SJSA1 (cell line): ENCODE data around the gene TTLL9. TPM values are rescaled to one million over a fixed set of nuclear protein-coding genes. Genes with fewer than 3 reads are reported as not detected.
"Not testable (repeated sequence)": the region's sequence is repeated elsewhere in the genome, so short reads cannot be mapped to it uniquely, and the experiment has no call there.

Experiments used
- DNase-seq, 2 experiments: peaks; one replicate each; pipeline ENCODE4 v3.0.0-alpha.2; 2015 to 2020; ENCODE audit warnings: low spot score in 2 of 2, low read depth in 1 of 2
- H3K27ac ChIP-seq: fragments of 250-450 bp; sonication (Bioruptor Pico); 2 replicates; pipeline ENCODE4 v1.5.1; 2020; ENCODE audit warnings: mild to moderate bottlenecking, moderate library complexity
- H3K27me3 ChIP-seq: fragments of 250-450 bp; sonication (Bioruptor Pico); replicated peaks from 2 replicates; pipeline ENCODE4 v1.5.1; 2020; ENCODE audit warnings: mild to moderate bottlenecking, moderate library complexity
- H3K36me3 ChIP-seq: fragments of 250-450 bp; sonication (Bioruptor Pico); 2 replicates; pipeline ENCODE4 v1.5.1; 2020; ENCODE audit warnings: mild to moderate bottlenecking
- H3K4me1 ChIP-seq: fragments of 250-450 bp; sonication (Bioruptor Pico); replicated peaks from 2 replicates; pipeline ENCODE4 v1.6.1; 2021; ENCODE audit warnings: mild to moderate bottlenecking
- H3K4me3 ChIP-seq: fragments of 250-450 bp; sonication (Bioruptor Pico); 2 replicates; pipeline ENCODE4 v1.5.1; 2020; ENCODE audit warnings: mild to moderate bottlenecking
- H3K9me3 ChIP-seq: fragments of 250-450 bp; sonication (Bioruptor Pico); replicated peaks from 2 replicates; pipeline ENCODE4 v1.5.1; 2020; ENCODE audit warnings: mild to moderate bottlenecking
- total RNA-seq: library from RNA; depleted of rRNA; stranded (reverse); fragments of >200 nt; shearing (Covaris generic); gene quantifications from 2 replicates; pipeline ENCODE4 v1.2.3, GENCODE V29; 2014; rRNA removed

TTLL9 gene, protein sequence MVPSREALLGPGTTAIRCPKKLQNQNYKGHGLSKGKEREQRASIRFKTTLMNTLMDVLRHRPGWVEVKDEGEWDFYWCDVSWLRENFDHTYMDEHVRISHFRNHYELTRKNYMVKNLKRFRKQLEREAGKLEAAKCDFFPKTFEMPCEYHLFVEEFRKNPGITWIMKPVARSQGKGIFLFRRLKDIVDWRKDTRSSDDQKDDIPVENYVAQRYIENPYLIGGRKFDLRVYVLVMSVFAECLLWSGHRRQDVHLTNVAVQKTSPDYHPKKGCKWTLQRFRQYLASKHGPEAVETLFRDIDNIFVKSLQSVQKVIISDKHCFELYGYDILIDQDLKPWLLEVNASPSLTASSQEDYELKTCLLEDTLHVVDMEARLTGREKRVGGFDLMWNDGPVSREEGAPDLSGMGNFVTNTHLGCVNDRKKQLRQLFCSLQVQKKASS
- not detected in 2 replicates for total RNA-seq

DNA sequence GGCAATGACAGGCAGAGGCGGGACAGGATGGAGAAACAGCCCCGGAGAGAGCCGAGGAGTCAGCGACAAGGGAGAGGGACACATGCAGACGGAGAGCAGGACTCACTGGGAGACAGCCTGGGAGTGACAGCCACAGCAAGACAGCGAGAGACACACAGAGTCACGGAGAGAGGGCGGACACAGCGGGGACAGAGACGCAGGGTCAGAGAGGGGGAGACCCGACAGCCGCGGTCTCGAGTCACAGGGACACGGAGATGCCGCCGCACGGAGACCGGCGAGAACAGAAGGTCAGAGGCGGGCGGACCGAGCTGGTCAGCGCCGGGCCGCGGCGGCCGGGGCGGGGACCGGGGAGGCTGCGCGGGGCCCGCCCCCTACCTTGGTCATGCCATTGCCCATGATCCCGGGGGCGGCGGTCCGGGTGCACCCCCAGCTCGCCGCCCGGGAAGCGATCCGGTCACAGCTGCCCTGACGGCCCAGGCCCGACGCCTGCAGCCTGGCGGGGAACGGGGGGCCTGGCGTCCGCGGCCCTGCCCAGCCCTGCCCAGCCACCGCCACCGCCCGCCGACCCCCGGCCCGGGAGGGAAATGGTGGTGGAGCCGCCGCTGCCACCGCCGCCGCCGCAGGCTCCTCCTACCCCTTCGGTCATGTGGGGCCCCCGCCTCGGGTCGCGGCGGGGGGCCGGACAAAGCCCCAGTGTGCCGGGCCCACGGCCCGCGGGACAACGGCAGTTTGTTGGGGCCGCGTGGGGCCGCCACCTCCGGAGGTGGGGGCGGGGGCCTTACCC, at the start of gene TTLL9, which contains the start of gene DUSP15:
Gene TTLL9 (plus strand): TSS at position 693 of the 784 bp plus-strand sequence. CDS start 493 bp downstream, outside the sequence.
Gene DUSP15 (minus strand): TSS at position 586 of the 784 bp plus-strand sequence. CDS start 190 bp downstream, at position 396.
- peak; percentile 36 to 47 for DNase-seq
- Histone ChIP-seq H3K27me3 (peaks cover 32% of the 10 kb centered on the region), H3K36me3 (no peaks in the 10 kb centered on the region), H3K27ac (no peak within 1 kb of the TSS), H3K4me3 (peak within 1 kb of the TSS; percentile 54), H3K9me3 (no peaks in the 10 kb centered on the region), H3K4me1 (peaks cover 15% of the 10 kb centered on the region)

DNA sequence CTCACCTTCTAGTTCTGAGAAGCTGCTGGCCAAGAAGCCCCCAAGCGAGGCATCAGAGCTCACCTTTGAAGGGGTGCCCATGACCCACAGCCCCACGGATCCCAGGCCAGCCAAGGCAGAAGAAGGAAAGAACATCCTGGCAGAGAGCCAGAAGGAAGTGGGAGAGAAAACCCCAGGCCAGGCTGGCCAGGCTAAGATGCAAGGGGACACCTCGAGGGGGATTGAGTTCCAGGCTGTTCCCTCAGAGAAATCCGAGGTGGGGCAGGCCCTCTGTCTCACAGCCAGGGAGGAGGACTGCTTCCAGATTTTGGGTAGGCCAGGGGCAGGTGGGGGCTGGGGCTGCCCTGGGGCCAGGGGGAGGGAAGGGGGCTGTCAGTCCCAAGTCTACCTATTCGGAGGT, 49.0 kb upstream of the TTLL9 start:
- no peaks in the 10 kb centered on the region for H3K9me3 ChIP-seq
- H3K4me3 ChIP-seq: no peak overlapping the region
- no peaks in the 10 kb centered on the region for H3K27me3 ChIP-seq
- no peak overlapping the region for H3K27ac ChIP-seq
- H3K4me1 ChIP-seq: peaks cover 28% of the 10 kb centered on the region
- DNase-seq: no peak
- H3K36me3 ChIP-seq: no peaks in the 10 kb centered on the region

DNA sequence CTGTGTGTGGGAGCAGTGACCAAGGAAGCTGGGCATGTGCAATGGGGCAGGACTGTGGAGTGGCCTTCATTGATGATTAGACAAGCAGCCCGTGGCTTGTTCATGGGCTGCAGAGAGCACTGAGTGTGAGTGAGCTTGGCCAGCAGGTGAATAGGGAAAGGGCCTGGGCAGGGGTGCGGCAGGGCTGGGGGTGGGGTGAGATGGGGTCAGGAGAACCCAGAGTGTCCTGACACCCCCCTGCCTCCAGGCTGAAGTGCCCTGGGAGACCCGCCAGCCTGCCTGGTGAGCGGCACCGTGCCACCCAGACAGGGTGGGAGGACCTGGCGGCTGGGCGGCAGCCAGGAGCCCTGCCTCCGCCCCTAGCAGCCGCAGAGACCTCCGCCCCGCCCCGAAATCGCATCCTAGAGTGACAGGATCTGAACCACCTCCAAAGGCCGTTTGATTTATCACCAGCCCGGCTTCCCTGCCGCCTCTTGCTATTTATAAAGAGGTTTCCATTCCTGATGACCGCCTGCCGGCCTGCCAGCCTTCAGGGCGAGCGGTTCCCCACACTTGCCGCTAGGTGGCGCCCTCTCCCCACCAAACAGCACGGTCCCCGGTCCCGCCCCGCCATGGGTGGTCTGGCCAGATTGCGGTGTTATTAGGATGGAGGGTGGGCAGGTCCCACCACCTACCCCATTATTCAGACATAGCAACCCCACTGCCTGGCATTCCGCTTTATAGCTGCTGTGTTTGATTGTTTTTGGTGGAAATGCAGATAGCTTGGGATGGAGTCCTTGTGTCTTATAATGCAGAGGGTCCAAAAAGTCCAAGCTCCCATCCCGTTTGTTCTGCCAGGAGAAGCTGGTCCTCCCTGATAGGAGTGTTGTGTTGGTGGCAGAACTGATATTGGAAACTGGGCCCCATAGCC, 47.8 kb upstream of the TTLL9 start:
- Histone ChIP-seq H3K27ac (no peak overlapping the region), H3K36me3 (no peaks in the 10 kb centered on the region), H3K4me1 (peaks cover 28% of the 10 kb centered on the region), H3K4me3 (no peak overlapping the region), H3K27me3 (no peaks in the 10 kb centered on the region), H3K9me3 (no peaks in the 10 kb centered on the region)
- DNase-seq: peak; percentile 85 to 86

DNA sequence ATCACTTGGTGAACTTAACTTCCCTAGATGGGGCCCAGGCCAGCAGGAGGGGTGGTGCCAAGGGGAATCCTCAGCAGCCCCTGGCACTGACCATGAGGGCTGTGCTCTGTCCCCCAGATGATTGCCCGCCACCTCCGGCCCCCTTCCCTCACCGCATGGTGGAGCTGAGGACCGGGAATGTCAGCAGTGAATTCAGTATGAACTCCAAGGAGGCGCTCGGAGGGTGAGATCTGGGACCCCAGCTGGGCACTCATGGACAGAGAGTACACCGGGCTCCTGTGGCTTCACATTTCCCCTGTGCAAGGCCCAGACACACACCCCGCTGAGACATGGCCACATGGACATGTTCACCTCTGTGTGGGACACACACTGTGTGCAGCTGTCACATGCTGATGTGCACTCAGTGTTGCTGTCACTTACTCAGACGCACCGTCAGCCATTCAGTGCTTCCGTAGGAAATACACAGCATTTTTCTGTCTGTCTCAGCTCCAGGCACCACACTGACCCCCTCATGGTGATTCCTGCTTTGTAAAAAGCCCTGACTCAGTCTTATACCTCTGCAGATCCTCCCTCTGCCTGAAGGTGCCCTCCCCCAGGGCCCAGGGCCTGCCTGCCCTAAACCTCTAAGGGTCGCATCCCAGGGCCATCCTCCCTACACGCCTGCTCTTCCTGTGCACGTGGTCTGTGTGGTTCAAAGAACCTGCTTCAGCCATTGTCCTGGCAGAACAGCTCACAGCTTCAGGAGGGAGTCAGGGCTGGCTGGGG, 46.9 kb upstream of the TTLL9 start:
- Histone ChIP-seq H3K27ac (no peak overlapping the region), H3K9me3 (no peaks in the 10 kb centered on the region), H3K4me1 (peaks cover 28% of the 10 kb centered on the region), H3K27me3 (no peaks in the 10 kb centered on the region), H3K4me3 (no peak overlapping the region), H3K36me3 (no peaks in the 10 kb centered on the region)
- DNase-seq: no peak

DNA sequence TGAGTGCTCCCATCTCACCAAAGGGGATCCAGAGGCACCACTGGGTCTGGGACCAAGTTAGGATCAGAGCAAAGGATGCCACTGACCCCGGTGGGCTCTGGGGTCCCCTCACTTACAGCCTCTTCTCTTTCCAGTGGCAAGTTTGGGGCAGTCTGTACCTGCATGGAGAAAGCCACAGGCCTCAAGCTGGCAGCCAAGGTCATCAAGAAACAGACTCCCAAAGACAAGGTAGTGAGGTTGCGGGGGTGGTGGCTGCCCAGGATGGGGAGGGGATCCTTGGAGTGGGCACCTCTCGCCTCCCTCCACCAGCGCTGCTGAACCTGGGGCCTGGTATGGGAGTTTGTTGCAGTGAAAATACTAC, 46.3 kb upstream of the TTLL9 start:
- Histone ChIP-seq H3K4me1 (peaks cover 28% of the 10 kb centered on the region), H3K4me3 (no peak overlapping the region), H3K9me3 (no peaks in the 10 kb centered on the region), H3K27me3 (no peaks in the 10 kb centered on the region), H3K27ac (no peak overlapping the region), H3K36me3 (no peaks in the 10 kb centered on the region)
- no peak for DNase-seq

DNA sequence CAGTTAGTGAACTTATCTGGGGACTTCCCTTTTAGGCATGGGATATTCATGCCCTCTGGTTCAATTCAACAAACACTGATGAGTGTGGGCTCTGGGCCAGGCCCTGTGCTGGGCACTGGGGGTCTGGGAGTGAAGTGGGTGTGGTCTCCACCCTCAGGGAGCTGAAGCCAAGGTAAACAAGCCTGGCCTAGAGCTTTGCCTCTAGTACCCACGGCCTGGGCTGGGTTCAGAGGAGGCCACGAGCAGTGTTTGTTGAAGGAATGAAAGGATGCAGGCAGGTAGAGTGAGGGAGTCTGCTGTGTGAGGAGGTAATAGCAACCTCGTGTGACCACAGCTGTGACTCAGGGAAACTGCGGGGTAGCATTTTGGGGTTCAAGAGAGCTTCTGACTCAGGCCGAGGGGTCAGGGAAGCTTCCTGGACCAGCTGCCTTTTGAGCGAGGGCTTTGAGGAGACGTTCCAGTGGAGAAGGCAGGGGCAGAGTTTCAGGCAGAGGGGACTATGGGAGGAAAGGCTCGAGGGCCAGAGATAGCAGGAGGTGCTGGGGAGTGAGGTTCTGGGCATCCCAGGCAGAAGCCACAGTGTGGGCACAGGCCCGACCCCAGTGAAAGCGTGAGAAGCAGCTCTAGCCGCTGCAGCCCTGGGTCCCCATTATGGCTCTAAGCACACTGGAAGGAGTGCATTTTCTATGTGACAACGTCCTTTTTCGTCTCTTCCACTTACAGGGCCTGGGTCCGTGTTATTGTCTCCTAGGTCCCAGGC, 45.7 kb upstream of the TTLL9 start:
- Histone ChIP-seq H3K4me3 (no peak overlapping the region), H3K9me3 (no peaks in the 10 kb centered on the region), H3K36me3 (no peaks in the 10 kb centered on the region), H3K27ac (no peak overlapping the region), H3K4me1 (peaks cover 34% of the 10 kb centered on the region), H3K27me3 (no peaks in the 10 kb centered on the region)
- DNase-seq: no peak

DNA sequence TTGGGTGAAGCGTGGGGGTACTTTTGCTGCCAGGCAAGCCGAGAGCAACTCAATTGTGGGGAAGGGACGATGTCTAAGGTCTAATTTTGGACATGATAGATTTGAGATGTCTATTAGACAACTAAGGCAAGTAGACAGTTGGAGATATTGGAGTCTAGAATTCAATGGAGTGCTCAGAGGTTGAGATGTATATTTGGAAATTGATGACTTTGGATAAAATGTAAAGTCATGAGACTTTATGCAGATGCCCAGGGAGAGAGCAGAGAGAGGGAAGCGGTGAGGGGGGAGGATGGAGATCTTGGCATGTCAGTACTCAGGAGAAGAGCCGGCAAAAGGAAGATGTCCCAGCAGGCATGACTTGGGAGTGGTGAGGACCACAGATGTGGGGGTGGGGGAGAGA, 44.4 kb upstream of the TTLL9 start:
- peaks cover 38% of the 10 kb centered on the region for H3K4me1 ChIP-seq
- no peaks in the 10 kb centered on the region for H3K27me3 ChIP-seq
- no peak overlapping the region for H3K4me3 ChIP-seq
- no peak overlapping the region for H3K27ac ChIP-seq
- no peaks in the 10 kb centered on the region for H3K36me3 ChIP-seq
- no peaks in the 10 kb centered on the region for H3K9me3 ChIP-seq
- DNase-seq: no peak

DNA sequence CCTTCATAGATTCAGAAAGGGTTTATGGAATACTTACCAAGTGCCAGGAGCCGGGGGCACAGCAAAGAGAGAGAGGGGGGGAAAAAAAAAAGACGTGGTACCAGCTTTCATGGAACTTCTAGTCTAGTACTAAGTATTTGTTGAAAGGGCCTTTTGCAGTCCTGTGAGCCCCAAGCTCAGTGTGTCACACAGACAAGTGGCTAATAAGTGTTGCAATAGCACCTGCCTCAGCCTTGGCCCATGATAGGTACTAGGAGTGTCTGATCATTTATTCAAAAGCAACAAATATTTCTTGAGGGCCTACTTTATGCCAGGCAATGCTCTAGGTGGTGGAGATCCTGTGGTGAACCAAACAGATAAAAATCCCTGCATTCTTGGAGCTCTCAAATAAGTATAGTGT, 43.4 kb upstream of the TTLL9 start:
- no peak for DNase-seq
- Histone ChIP-seq H3K4me3 (no peak overlapping the region), H3K27ac (no peak overlapping the region), H3K36me3 (no peaks in the 10 kb centered on the region; the same call in 1 of the 2 replicates), H3K9me3 (no peaks in the 10 kb centered on the region), H3K4me1 (peaks cover 37% of the 10 kb centered on the region), H3K27me3 (no peaks in the 10 kb centered on the region)

DNA sequence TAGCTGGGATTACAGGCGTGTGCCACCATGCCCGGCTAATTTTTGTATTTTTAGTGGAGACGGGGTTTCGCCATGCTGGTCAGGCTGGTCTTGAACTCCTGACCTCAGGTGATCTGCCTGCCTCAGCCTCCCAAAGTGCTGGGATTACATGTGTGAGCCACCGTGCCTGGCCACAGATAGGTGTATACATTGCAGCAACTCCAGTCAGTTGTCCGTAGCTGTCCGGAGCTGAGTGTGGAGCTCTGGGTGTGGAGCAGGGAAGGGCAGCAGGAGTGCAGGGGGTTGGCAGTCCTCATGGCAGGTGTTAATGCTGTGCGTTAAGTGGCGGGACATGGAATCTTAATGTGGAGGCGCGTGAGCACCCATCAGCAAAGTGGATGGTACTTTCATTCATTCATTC, 42.4 kb upstream of the TTLL9 start:
- not testable (repeated sequence) for H3K9me3 ChIP-seq, H3K27ac ChIP-seq, H3K36me3 ChIP-seq, DNase-seq, H3K4me3 ChIP-seq, H3K27me3 ChIP-seq
- peaks cover 36% of the 10 kb centered on the region for H3K4me1 ChIP-seq

DNA sequence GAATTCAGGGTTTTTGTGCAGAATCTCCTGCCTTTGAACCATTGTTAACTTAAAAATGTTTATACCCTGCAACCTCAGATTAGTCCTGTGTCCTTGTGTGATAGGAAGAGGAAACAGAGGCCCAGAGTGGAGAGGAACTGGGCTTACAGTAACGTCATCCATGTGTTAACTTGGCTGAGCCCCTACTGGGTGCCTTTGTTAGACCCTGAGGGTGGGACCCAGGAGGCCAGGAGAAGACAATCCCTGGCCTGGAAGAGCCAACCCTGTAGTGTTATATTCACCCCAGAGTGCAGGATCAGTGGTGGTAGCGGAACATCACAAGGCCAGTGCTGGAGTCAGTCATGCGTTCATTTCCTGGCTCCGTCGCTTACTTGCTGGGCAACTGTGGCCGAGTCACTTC, 40.7 kb upstream of the TTLL9 start:
- no peak for DNase-seq

DNA sequence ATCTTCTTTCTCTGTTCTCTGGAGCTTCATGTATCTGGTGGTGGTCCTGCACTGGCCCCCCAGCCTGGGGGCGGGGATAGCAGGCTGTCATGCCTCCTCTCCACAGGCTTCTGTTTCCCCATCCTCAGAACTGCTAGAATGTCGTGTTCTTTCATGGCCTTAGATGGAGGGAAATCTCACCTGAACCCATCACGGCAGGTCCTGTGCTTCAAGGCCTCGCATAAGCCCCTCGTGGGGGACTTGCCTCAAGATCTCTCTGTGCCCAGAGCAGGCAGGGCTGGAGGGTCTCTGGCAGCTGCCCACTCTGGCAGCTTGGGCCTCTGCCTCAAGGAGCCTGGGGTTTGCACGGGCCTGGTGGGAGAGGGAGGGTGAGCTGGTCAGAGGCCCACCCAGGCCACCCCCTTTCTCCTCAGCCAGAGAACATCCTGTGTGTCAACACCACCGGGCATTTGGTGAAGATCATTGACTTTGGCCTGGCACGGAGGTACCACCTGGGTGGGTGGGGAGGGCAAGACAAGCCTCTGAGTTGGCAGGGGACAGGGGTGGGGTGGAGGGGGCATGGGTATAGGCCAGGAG, 39.9 kb upstream of the TTLL9 start:
- no peak overlapping the region for H3K4me3 ChIP-seq
- DNase-seq: no peak
- no peaks in the 10 kb centered on the region for H3K9me3 ChIP-seq
- no peak overlapping the region for H3K27ac ChIP-seq
- no peaks in the 10 kb centered on the region; the same call in 1 of the 2 replicates for H3K36me3 ChIP-seq
- H3K27me3 ChIP-seq: no peaks in the 10 kb centered on the region
- H3K4me1 ChIP-seq: peaks cover 43% of the 10 kb centered on the region

More for the DNA sequence above, 40.7 kb upstream of the TTLL9 start:
- Histone ChIP-seq H3K27ac (no peak overlapping the region), H3K4me3 (no peak overlapping the region), H3K9me3 (no peaks in the 10 kb centered on the region), H3K4me1 (peaks cover 36% of the 10 kb centered on the region), H3K27me3 (no peaks in the 10 kb centered on the region), H3K36me3 (no peaks in the 10 kb centered on the region; the same call in 1 of the 2 replicates)

DNA sequence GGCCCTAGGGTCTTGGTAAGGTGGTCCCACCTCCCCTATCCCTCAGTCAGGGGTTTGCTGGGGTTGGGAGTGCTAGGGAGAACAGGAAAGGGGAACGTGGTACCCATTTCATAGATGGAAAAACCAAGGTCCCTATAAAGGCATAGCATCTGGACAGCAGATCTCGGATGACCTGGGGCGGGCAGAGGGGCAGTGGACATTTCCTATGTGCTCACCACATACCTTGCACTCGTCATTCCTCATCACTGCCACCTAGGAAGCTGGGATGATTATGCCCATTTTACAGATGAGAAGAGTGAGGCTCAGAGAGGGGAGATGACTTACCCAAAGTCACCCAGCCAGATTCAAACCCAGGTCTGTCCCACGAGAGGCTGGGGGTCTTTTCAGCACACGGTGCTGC, 39.2 kb upstream of the TTLL9 start:
- DNase-seq: no peak
- no peak overlapping the region for H3K27ac ChIP-seq
- H3K4me1 ChIP-seq: peaks cover 50% of the 10 kb centered on the region
- no peaks in the 10 kb centered on the region; the same call in 1 of the 2 replicates for H3K36me3 ChIP-seq
- H3K9me3 ChIP-seq: no peaks in the 10 kb centered on the region
- no peak overlapping the region for H3K4me3 ChIP-seq
- no peaks in the 10 kb centered on the region for H3K27me3 ChIP-seq
